ENCODE measurements around the gene DICER1.

DNA sequence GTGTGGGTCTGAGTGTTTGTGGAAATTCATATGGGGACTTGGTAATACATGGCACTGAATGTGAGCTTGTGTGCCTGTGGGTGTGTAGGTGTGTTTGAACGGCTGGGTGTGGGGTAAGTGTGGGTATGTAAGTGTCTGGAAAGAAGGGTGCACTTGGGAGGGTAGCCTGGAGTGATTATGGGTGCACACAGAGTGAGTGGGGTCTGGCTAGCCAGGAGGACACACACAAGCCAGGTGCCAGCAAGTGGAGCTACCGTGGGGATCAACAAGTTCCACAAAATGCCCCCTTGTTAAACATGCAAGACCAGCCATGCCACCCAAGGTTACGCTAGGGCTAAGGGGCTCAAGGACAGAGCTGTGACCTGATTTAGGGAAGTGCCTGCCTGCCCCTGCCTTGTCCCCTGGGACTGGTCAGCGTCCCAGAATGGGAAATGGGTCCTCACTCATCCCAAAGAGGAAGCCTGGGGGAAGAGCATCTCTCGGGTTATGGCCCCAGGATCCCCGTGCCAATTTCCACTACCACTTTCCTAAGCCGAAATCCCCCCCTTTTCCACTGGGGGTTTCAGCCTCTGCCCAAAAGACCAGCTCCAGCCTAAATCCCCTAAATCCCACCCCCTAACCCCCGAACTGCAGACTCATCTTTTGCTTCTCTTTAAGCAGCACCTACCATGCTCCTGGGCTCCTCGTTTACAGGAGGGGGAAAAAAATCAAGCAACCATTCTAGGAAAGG lies 118.6 kb downstream of the DICER1 start:
- TF ChIP-seq, protein P1, sequence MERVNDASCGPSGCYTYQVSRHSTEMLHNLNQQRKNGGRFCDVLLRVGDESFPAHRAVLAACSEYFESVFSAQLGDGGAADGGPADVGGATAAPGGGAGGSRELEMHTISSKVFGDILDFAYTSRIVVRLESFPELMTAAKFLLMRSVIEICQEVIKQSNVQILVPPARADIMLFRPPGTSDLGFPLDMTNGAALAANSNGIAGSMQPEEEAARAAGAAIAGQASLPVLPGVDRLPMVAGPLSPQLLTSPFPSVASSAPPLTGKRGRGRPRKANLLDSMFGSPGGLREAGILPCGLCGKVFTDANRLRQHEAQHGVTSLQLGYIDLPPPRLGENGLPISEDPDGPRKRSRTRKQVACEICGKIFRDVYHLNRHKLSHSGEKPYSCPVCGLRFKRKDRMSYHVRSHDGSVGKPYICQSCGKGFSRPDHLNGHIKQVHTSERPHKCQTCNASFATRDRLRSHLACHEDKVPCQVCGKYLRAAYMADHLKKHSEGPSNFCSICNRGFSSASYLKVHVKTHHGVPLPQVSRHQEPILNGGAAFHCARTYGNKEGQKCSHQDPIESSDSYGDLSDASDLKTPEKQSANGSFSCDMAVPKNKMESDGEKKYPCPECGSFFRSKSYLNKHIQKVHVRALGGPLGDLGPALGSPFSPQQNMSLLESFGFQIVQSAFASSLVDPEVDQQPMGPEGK (CRISPR knock-in tag; IDR thresholded peaks at IDR 0.05; ENCODE audit: borderline replicate concordance), result no peak
- TF ChIP-seq ZFP30 (CRISPR knock-in tag; IDR thresholded peaks at IDR 0.05) (no peak), PPARA (CRISPR knock-in tag; IDR thresholded peaks at IDR 0.05; ENCODE audit: borderline replicate concordance) (no peak), ZFP3 (CRISPR knock-in tag; IDR thresholded peaks at IDR 0.05) (no peak), ESRRG (CRISPR knock-in tag; IDR thresholded peaks at IDR 0.05) (no peak), RARB (CRISPR knock-in tag; IDR thresholded peaks at IDR 0.05) (no peak), ISL1 (CRISPR knock-in tag; IDR thresholded peaks at IDR 0.05) (no peak), OSR1 (CRISPR knock-in tag; IDR thresholded peaks at IDR 0.05) (no peak), ZC3H10 (CRISPR knock-in tag; IDR thresholded peaks at IDR 0.05) (no peak), TCF4 (CRISPR knock-in tag; IDR thresholded peaks at IDR 0.05; ENCODE audit: borderline replicate concordance) (no peak), ZNF8 (CRISPR knock-in tag; IDR thresholded peaks at IDR 0.05) (no peak)
- TF ChIP-seq, protein P2, sequence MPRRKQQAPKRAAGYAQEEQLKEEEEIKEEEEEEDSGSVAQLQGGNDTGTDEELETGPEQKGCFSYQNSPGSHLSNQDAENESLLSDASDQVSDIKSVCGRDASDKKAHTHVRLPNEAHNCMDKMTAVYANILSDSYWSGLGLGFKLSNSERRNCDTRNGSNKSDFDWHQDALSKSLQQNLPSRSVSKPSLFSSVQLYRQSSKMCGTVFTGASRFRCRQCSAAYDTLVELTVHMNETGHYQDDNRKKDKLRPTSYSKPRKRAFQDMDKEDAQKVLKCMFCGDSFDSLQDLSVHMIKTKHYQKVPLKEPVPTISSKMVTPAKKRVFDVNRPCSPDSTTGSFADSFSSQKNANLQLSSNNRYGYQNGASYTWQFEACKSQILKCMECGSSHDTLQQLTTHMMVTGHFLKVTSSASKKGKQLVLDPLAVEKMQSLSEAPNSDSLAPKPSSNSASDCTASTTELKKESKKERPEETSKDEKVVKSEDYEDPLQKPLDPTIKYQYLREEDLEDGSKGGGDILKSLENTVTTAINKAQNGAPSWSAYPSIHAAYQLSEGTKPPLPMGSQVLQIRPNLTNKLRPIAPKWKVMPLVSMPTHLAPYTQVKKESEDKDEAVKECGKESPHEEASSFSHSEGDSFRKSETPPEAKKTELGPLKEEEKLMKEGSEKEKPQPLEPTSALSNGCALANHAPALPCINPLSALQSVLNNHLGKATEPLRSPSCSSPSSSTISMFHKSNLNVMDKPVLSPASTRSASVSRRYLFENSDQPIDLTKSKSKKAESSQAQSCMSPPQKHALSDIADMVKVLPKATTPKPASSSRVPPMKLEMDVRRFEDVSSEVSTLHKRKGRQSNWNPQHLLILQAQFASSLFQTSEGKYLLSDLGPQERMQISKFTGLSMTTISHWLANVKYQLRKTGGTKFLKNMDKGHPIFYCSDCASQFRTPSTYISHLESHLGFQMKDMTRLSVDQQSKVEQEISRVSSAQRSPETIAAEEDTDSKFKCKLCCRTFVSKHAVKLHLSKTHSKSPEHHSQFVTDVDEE (CRISPR knock-in tag; IDR thresholded peaks at IDR 0.05), result no peak
- TF ChIP-seq, protein P3, sequence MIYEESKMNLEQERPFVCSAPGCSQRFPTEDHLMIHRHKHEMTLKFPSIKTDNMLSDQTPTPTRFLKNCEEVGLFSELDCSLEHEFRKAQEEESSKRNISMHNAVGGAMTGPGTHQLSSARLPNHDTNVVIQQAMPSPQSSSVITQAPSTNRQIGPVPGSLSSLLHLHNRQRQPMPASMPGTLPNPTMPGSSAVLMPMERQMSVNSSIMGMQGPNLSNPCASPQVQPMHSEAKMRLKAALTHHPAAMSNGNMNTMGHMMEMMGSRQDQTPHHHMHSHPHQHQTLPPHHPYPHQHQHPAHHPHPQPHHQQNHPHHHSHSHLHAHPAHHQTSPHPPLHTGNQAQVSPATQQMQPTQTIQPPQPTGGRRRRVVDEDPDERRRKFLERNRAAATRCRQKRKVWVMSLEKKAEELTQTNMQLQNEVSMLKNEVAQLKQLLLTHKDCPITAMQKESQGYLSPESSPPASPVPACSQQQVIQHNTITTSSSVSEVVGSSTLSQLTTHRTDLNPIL (CRISPR knock-in tag; IDR thresholded peaks at IDR 0.05; ENCODE audit: low read depth), result no peak
- TF ChIP-seq, protein P4, sequence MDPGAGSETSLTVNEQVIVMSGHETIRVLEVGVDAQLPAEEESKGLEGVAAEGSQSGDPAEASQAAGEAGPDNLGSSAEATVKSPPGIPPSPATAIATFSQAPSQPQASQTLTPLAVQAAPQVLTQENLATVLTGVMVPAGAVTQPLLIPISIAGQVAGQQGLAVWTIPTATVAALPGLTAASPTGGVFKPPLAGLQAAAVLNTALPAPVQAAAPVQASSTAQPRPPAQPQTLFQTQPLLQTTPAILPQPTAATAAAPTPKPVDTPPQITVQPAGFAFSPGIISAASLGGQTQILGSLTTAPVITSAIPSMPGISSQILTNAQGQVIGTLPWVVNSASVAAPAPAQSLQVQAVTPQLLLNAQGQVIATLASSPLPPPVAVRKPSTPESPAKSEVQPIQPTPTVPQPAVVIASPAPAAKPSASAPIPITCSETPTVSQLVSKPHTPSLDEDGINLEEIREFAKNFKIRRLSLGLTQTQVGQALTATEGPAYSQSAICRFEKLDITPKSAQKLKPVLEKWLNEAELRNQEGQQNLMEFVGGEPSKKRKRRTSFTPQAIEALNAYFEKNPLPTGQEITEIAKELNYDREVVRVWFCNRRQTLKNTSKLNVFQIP (CRISPR knock-in tag; IDR thresholded peaks at IDR 0.05; ENCODE audit: borderline replicate concordance, low read depth), result no peak

All from SK-N-SH treated with all-trans-retinoic acid at 6 μM for 48 hours (cell line).